Cardiac septum (tissue), 1 donor: Measurements from ENCODE around the gene CABP4. TPM values are rescaled to one million over a fixed set of nuclear protein-coding genes. Genes with fewer than 3 reads are reported as not detected.

Source experiments
- DNase-seq: peaks from one replicate; pipeline ENCODE4 v3.0.0-alpha.2; 2020; ENCODE audit warnings: low spot score
- intact Hi-C: fragments of 100-400 bp; cut with DNase I; formaldehyde crosslinking; loops from one replicate; pipeline ENCODE4 v1.14.0; 2022
- total RNA-seq: library from RNA; stranded (reverse); fragmentation: NEBNext Ultra II Directional; extraction: Animal tissue kit (Norgen Biotek cat#: 25700); gene quantifications from one replicate; pipeline ENCODE4 v1.2.1, GENCODE V29; 2021
- donor health status: DM: no; HTN: no; CAD: no.

CABP4 gene
- total RNA-seq, 1 donor from 2014 or later = 0.11 TPM

DNA sequence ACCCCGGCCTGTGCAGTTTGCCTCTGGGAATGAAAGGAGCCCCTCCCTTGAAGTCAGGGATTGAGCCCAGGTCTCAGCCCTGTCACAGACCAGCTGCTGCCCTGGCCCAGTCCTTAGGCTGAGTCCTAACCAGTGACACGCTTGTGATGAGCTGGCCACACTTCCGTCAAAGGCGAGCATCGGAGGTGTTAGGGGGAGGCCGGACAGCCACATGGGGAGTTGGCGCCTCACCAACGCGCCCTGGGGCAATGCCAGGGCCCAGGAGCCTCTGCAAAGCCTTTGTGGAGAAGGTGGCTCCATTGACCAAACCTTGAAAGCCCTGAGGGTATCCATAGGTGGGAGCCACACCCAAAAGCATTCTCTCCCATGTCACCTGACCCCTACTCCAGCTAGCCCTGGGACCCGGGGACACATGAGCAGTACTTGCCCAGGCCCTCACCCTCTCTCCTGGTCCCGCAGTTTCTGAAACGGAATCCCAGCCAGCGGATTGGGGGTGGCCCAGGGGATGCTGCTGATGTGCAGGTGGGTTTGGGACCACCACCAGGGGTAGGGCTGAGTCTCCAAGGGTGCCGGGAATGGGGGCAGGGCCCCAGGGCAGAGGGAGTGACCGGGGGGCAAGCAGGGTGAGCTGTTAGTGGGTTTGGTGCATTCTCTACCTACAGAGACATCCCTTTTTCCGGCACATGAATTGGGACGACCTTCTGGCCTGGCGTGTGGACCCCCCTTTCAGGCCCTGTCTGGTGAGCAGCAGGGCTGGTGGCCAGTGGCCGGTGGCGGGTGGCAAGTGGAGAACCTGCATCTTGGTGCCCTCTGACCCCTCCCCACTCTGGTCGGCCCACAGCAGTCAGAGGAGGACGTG lies 21.4 kb upstream of the CABP4 start:
- intact Hi-C loops = no loop called here

GRCh38 chr11:67434395-67434881 lies 20.7 kb upstream of the CABP4 start:
- intact Hi-C loops = no loop called here
- no peak for DNase-seq

More for the DNA sequence above, 21.4 kb upstream of the CABP4 start:
- DNase-seq = no peak

- DNase-seq = no peak
- intact Hi-C loops = no loop called here
Observed at GRCh38 chr11:67435031-67435726, 20.0 kb upstream of the CABP4 start.

DNA sequence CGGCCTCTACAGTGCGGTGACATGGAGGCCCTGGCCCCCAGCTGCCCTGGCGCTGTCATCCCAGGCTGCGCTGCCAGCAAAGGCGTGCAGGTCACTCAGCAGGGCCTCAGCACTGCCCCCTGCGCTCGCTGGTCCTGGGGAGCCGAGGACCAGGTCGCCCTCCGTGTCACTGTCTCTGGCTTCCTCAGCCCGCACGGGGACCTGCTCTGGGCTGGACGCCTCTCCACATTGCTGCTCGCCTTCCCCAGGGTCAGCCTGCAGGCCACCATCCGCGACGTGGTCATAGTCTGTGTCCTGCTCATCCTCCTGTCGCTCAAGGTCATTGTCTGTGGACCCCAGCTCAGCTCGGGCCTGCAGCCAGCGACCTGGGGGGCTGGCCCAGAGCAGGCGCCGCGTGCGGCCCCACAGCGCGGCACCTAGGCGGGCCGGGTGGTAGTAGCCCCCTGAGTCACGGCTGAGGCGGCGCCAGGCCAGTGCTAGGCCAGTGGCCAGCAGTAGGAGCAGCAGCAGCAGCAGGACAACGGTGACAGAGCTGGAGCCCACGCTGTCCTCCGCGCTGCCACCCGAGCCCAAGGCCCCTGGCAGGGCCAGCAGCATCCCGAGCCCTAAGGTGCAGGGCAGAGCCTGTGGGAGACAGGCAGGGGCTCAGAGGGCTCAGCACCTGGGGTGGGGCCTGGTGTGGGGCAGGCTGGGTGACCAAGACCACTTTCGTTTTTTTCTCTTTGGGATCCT lies 19.3 kb upstream of the CABP4 start:
- no peak for DNase-seq
- intact Hi-C loops = no loop called here

- no peak for DNase-seq
- intact Hi-C loops = no loop called here
Observed at GRCh38 chr11:67436459-67437081, 18.6 kb upstream of the CABP4 start.

- intact Hi-C loops = no loop called here
- no peak for DNase-seq
Observed at GRCh38 chr11:67437082-67437808, 17.9 kb upstream of the CABP4 start, which contains the start of gene PTPRCAP. TSS of gene PTPRCAP (minus strand) at chr11:67437682. CDS start at chr11:67437619, 63 bp downstream.

GRCh38 chr11:67437809-67438157 lies 17.4 kb upstream of the CABP4 start:
- no peak for DNase-seq

GRCh38 chr11:67438158-67438902 lies 16.8 kb upstream of the CABP4 start:
- intact Hi-C loops = no loop called here
- no peak for DNase-seq

More at GRCh38 chr11:67437809-67438157, 17.4 kb upstream of the CABP4 start:
- intact Hi-C loops = no loop called here

DNA sequence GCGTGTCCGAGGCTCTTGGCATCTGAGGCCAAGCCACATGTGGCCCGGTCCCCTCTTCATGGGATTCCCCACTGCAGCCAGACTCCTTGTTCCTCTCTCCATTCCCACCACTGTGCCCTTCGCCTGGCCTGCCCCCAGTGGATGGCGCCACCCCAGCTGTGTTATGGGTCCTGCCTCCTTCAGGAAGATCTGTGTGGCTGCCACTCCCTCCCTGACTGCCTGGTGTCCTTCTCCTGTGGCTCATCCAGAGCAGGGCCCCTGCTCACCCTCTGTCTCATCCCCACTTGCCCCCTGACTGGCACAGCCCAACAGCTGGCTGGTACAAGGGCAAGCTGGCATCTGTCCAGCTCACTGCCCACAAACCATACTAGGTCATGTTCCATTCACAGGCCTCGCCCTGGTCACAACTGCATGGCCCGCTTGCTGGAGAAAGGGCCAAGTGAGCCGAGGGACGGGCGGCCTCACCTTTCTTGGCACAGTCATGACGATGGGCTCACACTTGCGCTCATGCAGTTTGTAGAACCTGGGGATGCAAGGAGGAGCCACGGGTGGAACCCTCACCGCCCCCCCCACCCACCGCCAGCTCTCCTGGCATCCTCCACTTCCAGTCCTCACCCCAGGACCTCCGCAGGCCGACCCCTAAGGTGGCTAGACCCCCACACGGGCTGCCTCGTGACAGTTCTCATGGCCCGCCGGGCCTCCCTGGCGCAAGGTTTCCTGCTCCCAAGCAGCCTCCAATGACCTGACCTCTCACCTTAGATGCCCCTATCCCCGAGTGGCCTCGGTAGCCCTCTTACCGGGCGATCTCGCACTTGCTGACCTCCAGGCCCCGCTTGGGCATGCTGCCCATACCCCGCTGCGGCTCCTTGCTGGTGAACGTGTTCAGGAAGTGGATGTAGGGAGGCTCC lies 15.6 kb upstream of the CABP4 start:
- intact Hi-C loops = no loop called here
- no peak for DNase-seq

DNA sequence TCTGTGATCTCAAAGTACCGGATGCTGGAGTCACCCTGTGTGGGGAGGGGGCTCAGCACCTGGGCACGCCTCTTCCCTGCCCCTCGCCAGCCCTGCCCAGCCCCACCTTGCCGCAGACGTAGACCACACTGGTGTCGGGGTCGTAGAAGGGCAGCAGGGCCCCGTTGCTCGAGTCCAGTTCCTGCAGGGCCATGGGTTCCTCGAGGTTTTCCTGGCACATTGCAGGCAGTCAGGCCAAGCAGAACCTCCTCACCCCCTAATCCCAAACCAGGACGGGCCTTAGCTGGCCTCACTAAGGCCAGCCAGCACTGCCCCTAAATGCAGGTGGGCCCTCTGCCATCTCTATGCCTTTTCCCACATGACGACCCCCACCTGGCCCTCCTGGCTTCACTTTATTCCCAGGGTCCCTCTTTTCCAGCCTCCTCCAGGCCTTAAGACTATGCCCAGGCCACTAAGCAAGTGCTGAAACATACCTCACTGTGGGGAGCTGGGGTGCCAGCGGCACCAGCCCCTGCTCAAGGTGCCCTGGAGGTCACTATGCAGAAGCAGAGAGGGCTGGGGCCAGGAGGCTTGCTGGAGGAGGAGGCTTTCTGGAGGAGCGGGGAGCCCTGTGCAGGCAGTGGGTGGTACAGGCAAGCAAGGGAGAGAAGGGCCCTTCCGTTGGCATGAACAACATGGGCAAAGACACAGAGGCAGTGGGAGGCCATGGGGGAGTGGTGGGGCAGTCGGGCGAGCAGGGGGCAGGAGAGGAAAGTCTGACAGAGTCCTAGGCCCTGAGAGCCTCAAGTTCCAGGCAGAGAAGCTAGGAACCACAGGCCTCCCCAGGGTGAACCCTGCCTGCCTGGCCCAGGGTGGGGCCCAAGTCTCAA lies 14.7 kb upstream of the CABP4 start:
- no peak for DNase-seq
- intact Hi-C loops = no loop called here

DNA sequence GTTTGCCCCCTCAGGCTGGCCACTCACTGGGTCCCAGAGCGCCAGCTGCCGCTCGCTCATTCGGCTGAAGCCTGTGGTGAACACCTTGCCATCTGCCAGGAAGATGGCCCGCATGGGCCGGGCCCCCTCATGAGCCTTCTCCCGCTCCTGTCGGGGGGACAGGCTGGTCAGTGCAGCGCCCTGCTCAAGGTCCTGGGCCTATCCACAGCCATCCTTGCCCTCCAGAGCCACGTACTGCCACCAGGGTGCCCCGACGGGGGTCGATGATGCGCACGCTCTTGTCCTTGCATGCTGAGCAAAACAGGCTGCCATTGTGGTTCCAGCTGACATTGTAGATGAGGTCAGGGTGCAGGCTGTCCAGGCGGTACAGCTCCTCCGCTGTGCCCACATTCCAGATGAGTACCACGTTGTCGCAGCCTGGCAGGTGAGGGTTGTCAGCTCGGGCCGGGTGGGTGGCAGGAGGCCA lies 14.0 kb upstream of the CABP4 start:
- no peak for DNase-seq
- intact Hi-C loops = no loop called here

DNA sequence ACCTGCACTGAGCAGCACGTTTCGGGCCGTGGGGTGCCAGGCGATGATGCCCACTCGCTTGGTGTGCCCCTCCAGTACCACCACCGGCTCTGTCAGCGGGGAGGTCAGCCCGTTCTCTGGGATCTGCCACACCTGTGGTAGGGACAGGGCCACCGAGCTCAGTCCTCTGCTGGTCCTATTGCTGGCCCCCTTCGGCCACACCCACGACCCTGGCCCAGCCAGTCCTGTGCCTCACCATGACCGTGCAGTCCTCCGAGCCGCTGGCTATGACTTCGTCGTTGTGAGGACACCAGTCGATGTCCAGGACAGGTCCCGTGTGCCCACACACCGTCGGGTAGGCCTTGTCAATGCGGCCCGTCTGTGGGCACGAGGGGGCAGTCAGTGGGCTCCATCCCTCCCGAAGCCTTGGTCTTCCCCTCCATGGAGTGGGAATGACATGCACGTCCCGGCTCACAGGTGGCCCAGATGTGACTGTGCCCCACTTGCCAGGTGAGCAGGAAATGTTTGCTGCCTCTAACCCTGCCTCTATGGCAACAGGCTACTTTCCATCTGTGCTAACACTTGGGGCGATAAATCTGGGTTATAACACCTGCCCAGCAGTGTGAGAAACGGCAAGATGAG lies 13.3 kb upstream of the CABP4 start:
- intact Hi-C loops = no loop called here
- DNase-seq = no peak

GRCh38 chr11:67442504-67443404 lies 12.4 kb upstream of the CABP4 start:
- no peak for DNase-seq
- intact Hi-C loops = no loop called here

GRCh38 chr11:67445515-67445914 lies 9.6 kb upstream of the CABP4 start:
- intact Hi-C loops = no loop called here
- no peak for DNase-seq

- no peak for DNase-seq
- intact Hi-C loops = no loop called here
Observed at GRCh38 chr11:67448220-67448609, 6.9 kb upstream of the CABP4 start.
